Activated T-helper 2 cell treated with anti-CD3 and anti-CD28 coated beads, Interferon-gamma antibody, Interleukin-2, Interleukin-4, amounts not matched to agents 10 μg/mL and 5 μg/mL and 100 μg/mL, durations not matched to agents 14 hours and 24 hours and 36 hours (primary cell): ENCODE measurements around the gene GYPE. TPM values are rescaled to one million over a fixed set of nuclear protein-coding genes. Genes with fewer than 3 reads are reported as not detected.
"Not testable (repeated sequence)": the region's sequence is repeated elsewhere in the genome, so short reads cannot be mapped to it uniquely, and the experiment has no call there.

Experiments used
- DNase-seq: peaks from one replicate; pipeline ENCODE4 v3.0.0; 2021; ENCODE audit warnings: low spot score
- H3K27ac Mint-ChIP-seq: one replicate; pipeline ENCODE4 v1.8.0; 2021; ENCODE audit warnings: mixed read lengths
- H3K27me3 Mint-ChIP-seq: one replicate; pipeline ENCODE4 v1.8.0; 2021; ENCODE audit warnings: low read depth, mixed read lengths
- H3K36me3 Mint-ChIP-seq: one replicate; pipeline ENCODE4 v1.8.0; 2021; ENCODE audit warnings: low read depth, mixed read lengths
- H3K4me1 Mint-ChIP-seq: one replicate; pipeline ENCODE4 v1.8.0; 2021; ENCODE audit warnings: low read depth, mixed read lengths
- H3K4me3 Mint-ChIP-seq: one replicate; pipeline ENCODE4 v1.8.0; 2021; ENCODE audit warnings: low read depth, mild to moderate bottlenecking, moderate library complexity, mixed read lengths
- H3K9me3 Mint-ChIP-seq: one replicate; pipeline ENCODE4 v1.8.0; 2021; ENCODE audit warnings: mixed read lengths
- intact Hi-C: fragments of 100-400 bp; cut with micrococcal nuclease; formaldehyde crosslinking; loops from one replicate; pipeline ENCODE4 v1.15.1; 2023
- total RNA-seq: library from RNA; stranded (reverse); gene quantifications from 2 replicates; pipeline ENCODE4 v1.2.3, GENCODE V29; 2022

Gene GYPE
- total RNA-seq, 1 donor from 2014 or later: 0.25 TPM

- H3K9me3 Mint-ChIP-seq, H3K4me3 Mint-ChIP-seq, H3K4me1 Mint-ChIP-seq, intact Hi-C loops, H3K27ac Mint-ChIP-seq, H3K27me3 Mint-ChIP-seq, DNase-seq, H3K36me3 Mint-ChIP-seq: not testable (repeated sequence)
Observed at GRCh38 chr4:143857391-143858336, 47.7 kb downstream of the GYPE start.

GRCh38 chr4:143856017-143856557 lies 49.3 kb downstream of the GYPE start:
- H3K27ac Mint-ChIP-seq, H3K36me3 Mint-ChIP-seq, H3K4me3 Mint-ChIP-seq, H3K4me1 Mint-ChIP-seq, H3K27me3 Mint-ChIP-seq, H3K9me3 Mint-ChIP-seq, intact Hi-C loops, DNase-seq: not testable (repeated sequence)

- H3K4me3 Mint-ChIP-seq, intact Hi-C loops, H3K27me3 Mint-ChIP-seq, H3K36me3 Mint-ChIP-seq, DNase-seq, H3K9me3 Mint-ChIP-seq, H3K27ac Mint-ChIP-seq, H3K4me1 Mint-ChIP-seq: not testable (repeated sequence)
Observed at GRCh38 chr4:143854645-143855044, 50.7 kb downstream of the GYPE start.

GRCh38 chr4:143849296-143849695 lies 56.1 kb downstream of the GYPE start:
- H3K27ac Mint-ChIP-seq, H3K4me1 Mint-ChIP-seq, H3K4me3 Mint-ChIP-seq, DNase-seq, H3K9me3 Mint-ChIP-seq, H3K27me3 Mint-ChIP-seq, H3K36me3 Mint-ChIP-seq, intact Hi-C loops: not testable (repeated sequence)

GRCh38 chr4:143843506-143843832 lies 61.9 kb downstream of the GYPE start:
- intact Hi-C loops: not testable (repeated sequence)

GRCh38 chr4:143842624-143843505 lies 62.5 kb downstream of the GYPE start:
- intact Hi-C loops, H3K9me3 Mint-ChIP-seq, DNase-seq: not testable (repeated sequence)

More at GRCh38 chr4:143843506-143843832, 61.9 kb downstream of the GYPE start:
- not testable (repeated sequence) for H3K27ac Mint-ChIP-seq, H3K9me3 Mint-ChIP-seq, DNase-seq, H3K27me3 Mint-ChIP-seq, H3K4me3 Mint-ChIP-seq, H3K4me1 Mint-ChIP-seq, H3K36me3 Mint-ChIP-seq

GRCh38 chr4:143839413-143839812 lies 65.9 kb downstream of the GYPE start:
- not testable (repeated sequence) for H3K27me3 Mint-ChIP-seq, H3K4me1 Mint-ChIP-seq

More at GRCh38 chr4:143842624-143843505, 62.5 kb downstream of the GYPE start:
- not testable (repeated sequence) for H3K4me1 Mint-ChIP-seq, H3K36me3 Mint-ChIP-seq, H3K27ac Mint-ChIP-seq, H3K27me3 Mint-ChIP-seq, H3K4me3 Mint-ChIP-seq

GRCh38 chr4:143834196-143834595 lies 71.2 kb downstream of the GYPE start:
- H3K36me3 Mint-ChIP-seq, intact Hi-C loops, H3K27ac Mint-ChIP-seq, H3K4me3 Mint-ChIP-seq, H3K9me3 Mint-ChIP-seq, DNase-seq, H3K4me1 Mint-ChIP-seq, H3K27me3 Mint-ChIP-seq: not testable (repeated sequence)

More at GRCh38 chr4:143839413-143839812, 65.9 kb downstream of the GYPE start:
- H3K4me3 Mint-ChIP-seq, H3K36me3 Mint-ChIP-seq, H3K9me3 Mint-ChIP-seq, H3K27ac Mint-ChIP-seq, DNase-seq, intact Hi-C loops: not testable (repeated sequence)

- intact Hi-C loops, DNase-seq, H3K36me3 Mint-ChIP-seq, H3K9me3 Mint-ChIP-seq, H3K27ac Mint-ChIP-seq, H3K4me1 Mint-ChIP-seq, H3K27me3 Mint-ChIP-seq, H3K4me3 Mint-ChIP-seq: not testable (repeated sequence)
Observed at GRCh38 chr4:143833676-143834075, 71.7 kb downstream of the GYPE start.

GRCh38 chr4:143830576-143830975 lies 74.8 kb downstream of the GYPE start:
- intact Hi-C loops, H3K4me3 Mint-ChIP-seq, H3K27ac Mint-ChIP-seq, DNase-seq, H3K4me1 Mint-ChIP-seq, H3K36me3 Mint-ChIP-seq, H3K27me3 Mint-ChIP-seq: not testable (repeated sequence)
- peaks cover 12% of the 10 kb centered on the region for H3K9me3 Mint-ChIP-seq

GRCh38 chr4:143829239-143829620 lies 76.1 kb downstream of the GYPE start:
- H3K27ac Mint-ChIP-seq, H3K36me3 Mint-ChIP-seq, DNase-seq, H3K4me1 Mint-ChIP-seq, H3K27me3 Mint-ChIP-seq, H3K4me3 Mint-ChIP-seq, intact Hi-C loops: not testable (repeated sequence)
- H3K9me3 Mint-ChIP-seq: peaks cover 12% of the 10 kb centered on the region
